HG03039 (cell line): ENCODE data around the gene CDYL2.

Experiments
- ATAC-seq: cut with Tn5 transposase; IDR thresholded peaks from one replicate; pipeline ENCODE4 v1.9.1; 2021; ENCODE audit warnings: mild to moderate bottlenecking, moderate library complexity; ENCODE audit not compliant: unreplicated experiment

Gene CDYL2

DNA sequence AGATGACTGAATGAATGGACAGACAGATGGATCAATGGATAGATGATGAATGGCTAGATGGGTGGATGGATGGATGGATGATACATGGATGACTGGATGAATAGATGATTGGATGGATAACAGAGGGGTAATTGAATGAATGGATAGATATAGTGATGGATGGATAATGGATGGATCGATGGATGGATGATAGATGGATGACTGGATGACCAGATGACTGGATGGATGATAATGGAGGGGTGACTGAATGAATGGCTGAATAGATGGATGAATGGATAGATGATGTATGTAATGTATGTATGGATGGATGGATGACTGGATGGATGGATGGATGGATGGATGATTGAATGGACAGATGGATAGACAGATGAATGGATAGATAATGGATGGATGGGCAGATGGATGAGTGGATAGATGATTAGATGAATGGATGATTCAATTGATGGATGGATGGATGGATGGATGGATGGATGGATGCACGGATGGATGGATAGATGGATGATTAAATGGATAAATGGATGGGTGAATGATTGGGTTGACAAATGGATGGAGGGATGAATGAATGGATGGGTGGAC lies 87.7 kb downstream of the CDYL2 start:
- no peak for ATAC-seq

DNA sequence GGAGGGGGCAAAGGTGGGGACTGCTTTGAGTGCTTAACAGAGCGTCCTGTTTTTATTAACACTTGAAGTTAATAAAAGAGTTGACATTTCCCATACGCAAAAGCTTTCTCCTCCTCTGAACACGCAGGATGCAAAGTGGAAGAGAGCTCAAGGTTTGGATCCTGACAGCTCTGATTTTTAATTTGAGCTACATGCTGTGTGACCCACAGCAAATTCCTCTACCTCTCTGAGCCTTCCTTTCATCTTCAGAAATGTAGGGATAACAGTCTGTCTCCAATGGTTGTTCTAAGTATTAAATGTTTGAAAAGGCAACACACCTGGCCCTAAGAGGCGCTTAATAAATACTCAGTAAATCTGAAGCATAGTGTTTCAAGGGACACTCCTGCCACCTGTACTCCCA lies 93.0 kb downstream of the CDYL2 start:
- no peak for ATAC-seq

DNA sequence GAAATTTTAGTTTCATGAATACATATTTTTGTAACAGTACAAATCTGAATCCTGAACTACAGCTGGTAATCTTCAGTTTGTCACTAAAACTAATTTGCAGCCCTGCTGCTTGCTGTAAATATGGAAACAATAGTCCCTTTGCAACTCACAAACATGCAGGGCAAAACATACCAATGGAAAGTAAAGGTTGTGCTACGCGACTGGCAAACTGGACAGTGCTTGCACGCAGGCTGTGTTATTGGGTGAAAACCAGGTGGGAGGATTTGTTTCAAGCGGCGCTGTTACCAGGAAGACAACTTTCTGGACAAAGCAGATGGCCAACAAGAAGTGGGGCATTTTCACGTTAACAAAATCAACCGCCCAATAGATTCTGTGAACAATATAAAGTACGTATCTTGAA lies 93.5 kb downstream of the CDYL2 start:
- no peak for ATAC-seq

DNA sequence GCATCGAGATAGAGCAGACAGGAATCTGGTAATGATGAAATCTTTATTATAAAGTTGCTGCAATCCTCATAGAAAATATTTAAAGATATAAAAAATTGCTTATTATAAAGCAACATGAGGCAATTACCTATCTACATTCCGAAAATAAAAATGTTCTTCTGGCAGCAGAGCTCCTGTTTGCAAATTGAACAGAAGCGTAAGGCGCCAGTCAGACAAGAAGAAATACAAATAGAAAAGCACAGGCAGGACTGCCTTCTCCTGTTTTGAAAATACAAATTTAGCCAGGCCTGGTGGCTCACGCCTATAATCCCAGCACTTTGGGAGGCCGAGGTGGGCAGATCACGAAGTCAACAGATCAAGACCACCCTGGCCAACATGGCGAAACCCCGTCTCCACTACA lies 95.6 kb downstream of the CDYL2 start:
- ATAC-seq: no peak

DNA sequence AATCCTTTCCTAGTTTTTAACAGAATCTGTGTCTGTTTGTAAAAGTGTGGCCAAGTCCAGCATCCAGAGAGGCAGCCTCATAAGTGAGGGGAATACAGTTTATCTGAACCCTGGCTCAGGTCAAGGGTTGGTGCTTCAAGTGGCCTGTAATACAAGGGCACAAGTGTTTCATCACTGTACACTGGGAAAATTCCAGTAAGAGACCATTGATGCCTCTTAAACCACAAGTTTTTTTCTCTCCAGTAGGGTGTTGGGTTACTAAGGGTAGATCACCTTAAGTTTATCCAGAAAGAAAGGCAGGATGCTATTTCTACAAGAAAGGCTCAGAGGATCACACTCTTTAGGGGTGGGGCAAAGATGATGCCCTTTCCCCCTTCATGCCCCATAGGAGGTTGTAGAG lies 96.7 kb downstream of the CDYL2 start:
- no peak for ATAC-seq

DNA sequence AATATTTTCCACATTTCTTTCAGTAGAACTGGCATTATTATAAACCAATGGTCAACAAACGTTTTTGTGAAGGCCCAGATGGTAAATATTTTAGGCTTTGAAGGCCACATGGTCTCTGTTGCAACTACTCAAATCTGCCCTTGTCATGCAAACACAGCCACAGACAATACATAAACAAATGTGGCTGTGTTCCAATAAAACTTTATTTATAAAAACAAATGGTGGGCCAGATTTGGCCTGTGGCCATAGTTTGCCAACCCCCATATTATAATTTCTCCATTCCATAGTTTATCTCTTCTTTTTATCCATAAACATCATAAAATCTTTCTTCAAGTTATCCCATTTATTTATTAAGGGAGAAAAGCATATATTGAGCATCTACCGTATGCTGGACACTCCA lies 98.8 kb downstream of the CDYL2 start:
- no peak for ATAC-seq

DNA sequence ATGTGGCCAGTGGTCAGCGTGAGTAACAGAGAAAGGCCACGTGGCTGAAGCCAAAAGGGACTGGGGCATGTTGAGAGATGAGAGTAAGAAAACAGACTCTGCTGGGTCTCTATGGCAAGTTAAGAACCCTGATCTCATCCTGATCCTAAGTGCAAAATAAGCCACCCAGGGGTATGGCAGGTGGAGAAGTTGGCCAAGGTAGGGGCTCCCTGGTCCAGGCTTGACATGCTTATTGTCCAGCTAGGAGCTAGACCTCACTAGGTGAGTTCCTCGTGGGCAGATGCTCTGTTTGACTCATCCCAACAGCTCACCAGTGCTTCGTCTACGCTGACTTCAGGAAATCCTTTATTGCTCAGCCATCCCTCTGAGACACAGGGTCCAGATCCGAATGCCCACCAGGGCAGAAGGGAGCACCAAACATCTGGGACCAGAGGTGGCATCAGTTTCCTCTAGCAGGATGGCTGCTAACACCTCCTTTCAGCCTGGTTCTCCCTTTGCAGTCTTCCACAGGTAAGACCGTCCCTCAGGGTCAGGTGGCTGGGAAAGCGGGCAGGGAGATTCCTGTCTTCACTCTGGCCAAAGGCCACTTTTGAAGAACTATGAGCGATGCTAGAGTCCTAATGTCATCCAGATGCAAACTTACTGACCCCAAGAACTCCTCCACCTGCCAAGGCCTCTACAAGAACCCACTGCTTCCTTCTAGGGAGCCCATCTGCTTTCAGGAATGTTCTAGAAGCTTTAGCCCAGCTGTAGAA lies 99.5 kb downstream of the CDYL2 start:
- no peak for ATAC-seq

DNA sequence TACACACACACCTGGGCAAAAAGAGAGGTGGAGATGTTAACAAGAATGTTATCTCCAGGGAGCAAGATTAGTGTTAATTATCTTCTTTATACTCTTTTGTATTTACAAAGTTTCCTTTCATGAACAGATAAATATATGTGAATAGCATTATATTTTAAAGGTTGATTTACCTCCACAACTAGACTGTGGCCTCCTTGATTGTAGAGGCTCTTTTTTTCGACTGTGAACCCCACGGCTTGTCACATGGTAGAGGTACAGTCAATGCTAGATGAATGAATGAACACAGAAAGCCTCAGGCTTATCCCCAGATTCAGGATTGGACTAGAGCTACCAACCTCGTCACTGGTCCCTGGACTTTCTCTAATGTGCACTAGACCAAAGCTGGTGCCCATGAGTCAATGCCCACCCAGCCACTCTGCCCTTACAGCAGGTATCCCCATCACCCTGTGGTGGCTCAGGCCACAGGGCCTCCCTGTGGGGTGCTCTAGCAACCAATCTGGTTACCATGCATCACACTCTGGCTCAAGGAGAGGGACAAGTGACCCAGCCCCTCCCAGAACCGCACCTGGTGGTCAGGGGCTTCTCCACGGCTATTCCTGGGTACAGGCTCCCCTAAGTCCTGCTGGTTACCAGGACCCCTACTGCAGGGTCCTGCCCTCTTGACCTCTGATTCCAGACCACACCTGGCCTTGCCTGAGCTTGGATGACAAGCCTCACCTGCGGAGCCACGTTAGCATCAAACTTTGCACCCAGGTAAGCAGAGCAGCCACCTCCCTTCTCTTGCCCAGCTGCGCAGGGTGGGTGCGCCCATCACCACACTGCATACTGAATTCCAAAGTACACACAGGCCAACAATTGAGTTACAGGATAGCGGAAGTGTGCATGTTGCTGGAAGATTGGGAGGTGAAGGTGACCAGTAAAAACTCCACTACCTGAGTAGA lies 101.0 kb downstream of the CDYL2 start:
- no peak for ATAC-seq

DNA sequence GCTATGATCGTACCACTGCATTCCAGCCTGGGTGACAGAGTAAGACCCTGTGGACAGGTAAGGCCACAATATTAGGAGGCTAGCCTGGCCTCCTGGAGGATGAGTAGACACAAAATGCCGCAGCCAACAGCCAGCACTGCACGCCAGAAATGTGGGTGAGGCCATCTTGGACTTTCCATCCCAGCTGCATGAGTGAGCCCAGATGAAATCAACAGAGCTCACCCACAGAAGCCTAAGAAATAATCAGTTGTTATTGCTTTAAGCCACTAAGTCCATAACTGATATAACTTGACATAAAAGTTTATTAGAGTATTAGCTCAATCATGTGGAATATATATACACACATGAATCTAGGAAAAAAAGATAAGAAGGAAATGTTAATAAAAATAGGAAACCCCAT lies 101.7 kb downstream of the CDYL2 start:
- ATAC-seq: no peak

DNA sequence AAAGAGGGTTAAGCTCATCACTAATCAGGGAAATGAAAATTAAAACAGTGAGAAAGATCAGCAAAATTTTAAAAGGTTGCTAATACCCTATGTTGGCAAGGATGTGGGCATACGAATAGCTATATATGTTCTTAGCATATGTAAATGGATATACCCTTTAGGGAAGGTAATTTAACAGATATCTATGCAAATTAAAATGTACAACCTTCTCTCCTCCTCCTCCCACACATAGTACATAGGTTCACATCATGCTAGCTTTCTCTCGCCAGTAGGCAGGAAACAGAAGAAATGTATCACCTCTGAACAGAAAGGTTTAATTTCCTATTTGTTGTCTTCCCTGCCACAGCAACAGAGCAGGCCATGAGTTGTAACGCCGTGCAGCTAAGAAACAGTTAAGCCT lies 103.8 kb downstream of the CDYL2 start:
- ATAC-seq: no peak

DNA sequence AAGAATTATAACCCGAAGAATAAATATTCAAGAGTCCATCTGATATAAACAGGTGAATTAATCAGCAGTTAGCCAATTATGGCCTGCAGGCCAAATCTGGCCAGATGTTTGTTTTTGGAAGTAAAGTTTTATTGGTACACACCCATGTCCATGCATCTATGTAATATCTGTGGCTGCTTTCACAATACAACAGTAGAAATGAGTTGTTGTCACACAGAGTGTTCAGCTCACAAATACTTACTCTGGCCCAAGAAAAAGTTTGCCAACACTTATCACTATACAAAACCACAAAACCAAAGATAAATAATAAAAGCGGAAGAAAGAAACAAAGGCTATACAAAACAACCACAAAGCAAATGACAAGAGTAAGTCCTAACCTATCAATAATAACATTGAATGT lies 109.4 kb downstream of the CDYL2 start:
- ATAC-seq: no peak

DNA sequence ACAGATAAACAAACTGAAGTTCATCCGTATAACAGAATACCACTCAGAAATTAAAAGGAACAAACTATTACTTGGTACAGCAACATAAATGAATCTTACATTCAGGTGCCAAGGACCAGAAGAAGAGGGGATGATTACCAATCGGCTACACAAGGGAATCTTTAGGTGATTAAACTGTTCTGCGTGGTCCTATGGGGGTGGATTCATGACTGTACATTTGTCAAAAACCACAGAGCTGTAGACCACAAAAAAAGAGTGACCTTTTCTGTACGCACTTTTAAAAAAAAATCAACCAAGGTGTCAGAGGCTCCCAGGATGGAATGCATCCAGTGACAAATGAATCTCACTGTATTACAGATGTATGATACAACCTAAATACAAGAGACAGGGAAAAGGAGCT lies 110.8 kb downstream of the CDYL2 start:
- ATAC-seq: no peak

DNA sequence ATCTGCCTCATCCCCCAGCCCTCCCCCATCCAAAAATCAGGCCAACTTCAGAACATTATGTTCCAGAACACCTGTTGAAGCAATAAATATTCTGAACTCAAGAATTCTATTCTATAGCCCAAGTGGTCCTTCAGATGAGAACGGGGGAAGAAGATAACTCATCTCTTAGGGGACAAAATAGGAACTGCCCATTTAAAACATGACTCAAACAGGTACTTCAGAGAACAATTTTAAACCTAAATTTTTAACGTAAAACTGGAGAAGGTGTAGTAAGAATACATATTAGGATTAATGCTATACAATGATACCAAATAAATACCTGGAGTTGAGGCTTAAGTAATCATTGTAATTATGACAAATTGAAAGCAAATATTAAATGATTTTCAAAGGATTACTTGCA lies 112.1 kb downstream of the CDYL2 start:
- no peak for ATAC-seq

DNA sequence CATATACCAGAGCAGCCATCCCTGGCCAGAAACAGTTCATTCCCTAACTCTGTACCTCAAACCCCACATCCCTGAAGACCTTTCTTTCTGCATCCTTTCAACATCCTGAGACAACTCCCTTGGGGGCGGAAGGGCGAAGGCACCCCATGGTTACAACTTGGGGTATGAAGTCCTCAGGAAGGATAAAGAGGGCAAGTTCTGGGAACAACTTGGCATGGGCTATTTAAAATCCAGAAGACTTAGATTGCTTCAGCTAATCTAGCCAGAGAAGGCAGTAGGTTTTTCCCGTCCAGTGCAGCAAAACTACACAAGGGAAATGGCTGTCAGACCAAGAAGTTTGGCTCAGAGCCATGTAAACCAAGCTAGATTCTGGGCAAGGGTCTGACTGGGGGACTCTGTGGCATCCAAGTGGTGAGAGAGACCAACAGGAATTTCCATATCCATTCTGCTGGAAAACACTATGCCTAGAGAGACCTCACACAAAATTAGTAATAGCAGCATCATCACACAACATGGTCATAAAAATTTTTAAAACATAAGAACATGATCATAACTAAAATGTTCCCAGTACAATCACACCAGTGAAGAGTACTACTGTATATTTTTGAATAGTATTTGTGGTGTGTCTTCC lies 113.2 kb downstream of the CDYL2 start:
- no peak for ATAC-seq

DNA sequence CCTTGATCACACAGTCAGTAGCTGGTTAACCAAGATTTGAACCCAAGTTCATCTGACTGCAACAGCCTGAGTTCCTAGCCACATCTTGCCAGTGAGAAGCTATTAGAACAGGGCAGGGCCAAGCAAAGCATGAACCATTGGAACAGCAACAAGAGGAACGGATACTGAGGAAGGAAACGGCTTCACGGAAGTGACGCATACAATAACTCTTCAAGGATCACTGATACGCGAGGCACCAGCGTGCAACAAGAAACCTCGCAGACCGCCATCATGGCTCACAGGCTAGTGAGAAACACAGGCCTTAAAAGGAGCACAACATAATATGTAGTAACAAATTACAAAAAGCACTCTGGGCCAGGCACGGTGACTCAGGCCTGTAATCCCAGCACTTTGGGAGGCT lies 114.9 kb downstream of the CDYL2 start:
- no peak for ATAC-seq

DNA sequence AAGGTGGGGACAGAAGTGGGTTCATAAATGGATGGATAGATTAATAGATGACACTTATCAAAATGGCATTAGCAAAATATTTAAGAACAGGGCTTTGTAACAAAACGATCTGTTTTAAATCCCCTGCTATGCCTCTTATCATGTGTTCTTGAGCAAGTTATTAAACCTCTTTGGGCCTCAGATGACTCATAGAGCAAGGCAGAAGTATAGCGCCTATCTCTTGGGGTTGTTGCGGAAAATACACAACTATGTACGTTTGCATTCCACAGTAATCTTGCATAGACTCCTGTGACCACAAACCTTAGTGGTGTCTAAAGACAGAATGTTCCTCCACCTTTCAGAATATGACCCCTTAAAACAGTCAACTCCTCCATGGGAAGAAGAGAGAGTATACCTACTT lies 116.8 kb downstream of the CDYL2 start:
- ATAC-seq: no peak

DNA sequence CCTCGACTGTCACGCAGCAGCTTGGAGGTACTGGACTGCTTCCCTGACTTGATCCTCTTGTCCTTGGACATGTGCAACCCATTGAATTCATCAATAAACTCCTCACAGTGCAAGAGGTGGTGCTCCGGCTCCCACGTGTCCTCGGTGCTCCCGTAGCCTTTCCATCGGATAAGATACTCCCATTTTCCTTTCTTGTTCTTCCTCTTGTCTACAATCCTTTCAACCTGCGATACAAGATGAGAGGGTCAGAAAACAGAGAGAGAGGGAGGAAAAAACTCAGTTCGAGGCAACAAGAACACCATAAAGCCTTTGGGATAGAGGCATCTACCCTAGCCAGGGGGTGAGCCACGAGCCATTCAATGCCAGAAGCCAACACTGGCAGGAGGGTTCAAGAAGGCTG lies 119.5 kb downstream of the CDYL2 start:
- no peak for ATAC-seq

DNA sequence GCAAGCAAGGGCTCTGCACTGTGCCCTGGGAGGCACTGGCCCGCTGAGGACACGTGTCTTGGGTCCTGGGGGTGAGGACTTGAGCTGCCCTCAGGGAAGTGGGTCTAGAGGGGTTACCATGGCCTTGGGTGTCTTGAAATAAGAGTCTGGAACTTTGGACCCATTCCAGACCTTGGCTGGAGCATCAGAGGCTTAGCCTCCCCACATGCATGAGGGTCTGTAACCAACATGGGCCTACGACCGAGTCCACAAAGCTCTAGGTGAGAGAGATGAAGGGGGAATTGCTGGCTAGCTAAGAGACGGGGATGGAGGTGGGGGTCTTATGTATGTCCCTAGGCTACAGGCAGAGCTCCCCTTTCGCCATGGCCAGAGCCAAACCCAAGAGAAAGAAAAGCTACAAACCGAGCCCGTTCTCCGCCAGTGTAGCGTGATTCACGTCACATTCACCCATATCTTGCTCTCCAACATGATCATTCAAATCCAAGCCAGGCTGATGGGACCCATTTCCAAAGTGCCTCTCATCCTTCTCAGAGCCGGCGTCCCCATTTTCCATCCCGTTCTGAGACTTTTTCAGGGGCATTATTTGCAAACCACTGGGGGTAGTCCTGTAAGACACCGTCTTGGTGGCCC lies 120.1 kb downstream of the CDYL2 start:
- ATAC-seq: no peak

DNA sequence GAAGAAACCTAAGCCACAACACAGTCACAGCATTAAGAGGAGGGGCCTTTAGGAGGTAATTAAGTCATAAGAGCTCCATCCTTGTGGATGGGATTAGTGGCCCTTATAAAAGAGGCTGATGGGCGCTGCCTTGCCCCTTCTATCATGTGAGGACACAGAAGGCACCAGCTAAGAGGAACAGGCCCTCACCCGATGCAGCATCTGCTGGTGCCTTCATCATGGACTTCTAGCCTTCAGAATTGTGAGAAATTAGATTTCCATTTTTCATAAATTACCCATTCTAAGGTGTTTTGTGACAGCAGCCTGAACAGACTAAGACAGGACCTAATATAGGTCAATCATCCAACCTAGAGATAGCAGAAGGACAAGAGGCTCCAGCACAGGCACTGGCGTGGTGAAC lies 120.8 kb downstream of the CDYL2 start:
- no peak for ATAC-seq

DNA sequence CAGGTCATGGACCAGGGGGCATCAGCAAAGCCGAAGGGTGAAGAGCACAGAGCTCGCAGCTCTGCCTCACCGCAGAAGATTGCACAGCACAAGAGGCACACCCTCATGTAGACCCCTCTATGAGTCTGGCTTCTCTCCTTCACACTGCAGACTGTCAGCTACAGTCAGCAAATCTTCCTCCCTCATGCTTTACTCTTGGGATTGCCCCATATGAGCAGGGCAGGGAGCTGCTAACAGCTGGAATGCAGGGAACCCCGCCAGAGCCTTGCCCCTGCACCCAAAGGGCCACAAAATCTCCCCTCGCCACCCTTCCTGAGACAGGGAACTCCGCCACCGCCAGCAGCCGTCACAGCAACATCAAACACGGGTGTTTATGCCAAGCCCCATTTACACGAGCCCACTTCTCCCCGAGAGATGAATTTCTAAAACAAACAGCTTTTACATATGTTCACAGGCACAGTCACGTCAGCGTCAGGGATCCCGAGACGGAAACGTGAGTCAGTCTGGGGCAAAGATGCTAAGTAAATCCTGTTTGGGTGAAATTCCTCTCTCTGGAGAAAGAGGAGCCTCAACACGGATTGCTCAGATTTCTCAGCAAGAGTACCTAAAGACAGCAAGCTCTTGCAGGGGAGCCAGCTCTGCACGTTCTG lies 121.9 kb downstream of the CDYL2 start:
- no peak for ATAC-seq
